Body of pancreas (tissue), 4 donors: Measurements from ENCODE around the gene COA8. TPM values are rescaled to one million over a fixed set of nuclear protein-coding genes. Genes with fewer than 3 reads are reported as not detected.

Experiments
- ATAC-seq: fragments of 150-250 bp; one replicate; pipeline ENCODE4 v1.9.1; 2016
- DNase-seq, 4 donors: peaks; one replicate each; pipeline ENCODE4 v3.0.0-alpha.2; 2019
- H3K27ac ChIP-seq, 4 donors: fragments of 200-600 bp; sonication (generic); 1 replicate in 3 of 4; 2 replicates in 1 of 4; pipeline versions ENCODE4 v1.5.1 to v1.6.1; 2016 to 2019; ENCODE audit warnings: mild to moderate bottlenecking in 1 of 4, mixed read lengths in 1 of 4, moderate library complexity in 1 of 4
- H3K27me3 ChIP-seq, 2 donors: fragments of 200-600 bp; sonication (generic); one replicate each; pipeline ENCODE4 v1.6.0; 2016; ENCODE audit warnings: mild to moderate bottlenecking in 1 of 2
- H3K36me3 ChIP-seq, 2 donors: fragments of 200-600 bp; sonication (generic); replicated peaks in 1 of 2; 2 replicates each; pipeline ENCODE4 v1.5.1; 2016; ENCODE audit warnings: low read depth in 2 of 2; ENCODE audit not compliant: insufficient read depth in 1 of 2
- H3K4me1 ChIP-seq: fragments of 200-600 bp; sonication (generic); one replicate; pipeline ENCODE4 v1.6.0; 2016
- H3K4me3 ChIP-seq, 2 donors: fragments of 200-600 bp; sonication (generic); 1 replicate in 1 of 2; 2 replicates in 1 of 2; pipeline ENCODE4 v1.5.1; 2016 to 2019
- H3K9me3 ChIP-seq, 3 donors: fragments of 200-600 bp; sonication (generic); 1 replicate in 2 of 3; 2 replicates in 1 of 3; pipeline ENCODE4 v1.5.1; 2016
- CTCF ChIP-seq, 7 experiments: fragments of 450-650 bp in 4 of 7; fragments of 200-600 bp in 3 of 7; sonication (generic) in 3 of 7; IDR thresholded peaks; one replicate each; pipeline ENCODE4 v1.5.1; 2016 to 2019; ENCODE audit warnings: antibody characterized with exemption in 7 of 7
- POLR2A ChIP-seq, 3 donors: fragments of 450-650 bp; IDR thresholded peaks; one replicate each; pipeline ENCODE4 v1.6.1; 2016; ENCODE audit warnings: antibody characterized with exemption in 3 of 3, mild to moderate bottlenecking in 2 of 3
- WGBS, 2 donors: methylation state at CpG; one replicate each; pipeline ENCODE4 v1.1.5; 2017; 5-methylcytosine and 5-hydroxymethylcytosine counted together
- intact Hi-C: fragments of 100-400 bp; cut with DNase I; formaldehyde crosslinking; loops from one replicate; pipeline ENCODE4 v1.15.1; 2023
- total RNA-seq, 2 donors: library from RNA; depleted of rRNA; stranded (reverse); fragments of >200 nt; gene quantifications; one replicate each; pipeline ENCODE4 v1.1.0, GENCODE V29; 2016

COA8 gene
- total RNA-seq, 2 donors from 2014 or later = 15.2 to 32.2 TPM

- H3K9me3 ChIP-seq = no peaks in the 10 kb centered on the region
- DNase-seq (no peak), ATAC-seq (no peak)
- no peak for TF ChIP-seq CTCF (IDR thresholded peaks at IDR 0.05)
- no peak for TF ChIP-seq POLR2A (IDR thresholded peaks at IDR 0.05)
- no peak overlapping the region for H3K27ac ChIP-seq
- intact Hi-C loops = no loop called here
- H3K4me3 ChIP-seq = no peak overlapping the region
- H3K36me3 ChIP-seq = no peaks in the 10 kb centered on the region
- WGBS, 2 donors = 58 to 65% methylated on average over 16 to 32 of the region's 33 CpGs
- H3K4me1 ChIP-seq = peaks cover 48% of the 10 kb centered on the region
- no peaks in the 10 kb centered on the region for H3K27me3 ChIP-seq
Measured at GRCh38 chr14:103541709-103542604, 20.8 kb upstream of the COA8 start.

GRCh38 chr14:103542605-103543088 is 20.1 kb upstream of the COA8 start:
- DNase-seq (peak in 2 of 4 donors; percentile 51 to 61), ATAC-seq (peak; percentile 16)
- no peaks in the 10 kb centered on the region for H3K36me3 ChIP-seq
- TF ChIP-seq POLR2A (IDR thresholded peaks at IDR 0.05) = no peak
- TF ChIP-seq CTCF (IDR thresholded peaks at IDR 0.05) = no peak
- 4 to 11% methylated on average over 4 to 18 of the region's 18 CpGs for WGBS, 2 donors
- H3K27ac ChIP-seq = no peak overlapping the region
- H3K4me1 ChIP-seq = peaks cover 48% of the 10 kb centered on the region
- intact Hi-C loops = no loop called here
- no peaks in the 10 kb centered on the region for H3K27me3 ChIP-seq
- no peak overlapping the region for H3K4me3 ChIP-seq
- no peaks in the 10 kb centered on the region for H3K9me3 ChIP-seq

- H3K27ac ChIP-seq = no peak overlapping the region
- 64 to 73% methylated on average over 6 to 7 of the region's 10 CpGs for WGBS, 2 donors
- no peaks in the 10 kb centered on the region for H3K36me3 ChIP-seq
- no peak overlapping the region for H3K4me3 ChIP-seq
- intact Hi-C loops = no loop called here
- H3K27me3 ChIP-seq = no peaks in the 10 kb centered on the region
- H3K9me3 ChIP-seq = no peaks in the 10 kb centered on the region
- ATAC-seq (no peak), DNase-seq (no peak)
- peaks cover 44% of the 10 kb centered on the region for H3K4me1 ChIP-seq
- TF ChIP-seq CTCF (IDR thresholded peaks at IDR 0.05) (no peak), POLR2A (IDR thresholded peaks at IDR 0.05) (no peak)
Measured at GRCh38 chr14:103543140-103543539, 19.6 kb upstream of the COA8 start.

- ATAC-seq = no peak
- intact Hi-C loops = no loop called here
- TF ChIP-seq POLR2A (IDR thresholded peaks at IDR 0.05) (no peak), CTCF (IDR thresholded peaks at IDR 0.05) (no peak)
- no peak for DNase-seq
- H3K4me1 ChIP-seq = peaks cover 37% of the 10 kb centered on the region
- H3K27ac ChIP-seq = no peak overlapping the region
- no peaks in the 10 kb centered on the region for H3K36me3 ChIP-seq
- no peaks in the 10 kb centered on the region for H3K27me3 ChIP-seq
- no peak overlapping the region for H3K4me3 ChIP-seq
- no peaks in the 10 kb centered on the region for H3K9me3 ChIP-seq
- 60 to 82% methylated on average over 1 to 13 of the region's 19 CpGs for WGBS, 2 donors
Measured at GRCh38 chr14:103543721-103544387, 18.9 kb upstream of the COA8 start.
